OCI-LY1 (cell line): ENCODE measurements around the gene HOXB6.
A peak's percentile ranks its signal among the peaks of the same experiment; 100 is the strongest.

Source experiments
- H2AFZ ChIP-seq: fragments of 200-600 bp; sonication (generic), shearing (Covaris generic); 2 replicates; pipeline ENCODE4 v1.6.0; 2014; ENCODE audit warnings: antibody characterized with exemption, mild to moderate bottlenecking, low read length
- H3F3A ChIP-seq: fragments of 200-600 bp; sonication (generic), shearing (Covaris generic); 2 replicates; pipeline ENCODE4 v1.6.0; 2014; ENCODE audit warnings: mild to moderate bottlenecking, antibody characterized with exemption, low read length, moderate library complexity; ENCODE audit not compliant: insufficient read depth
- H3K27ac ChIP-seq: fragments of 200-600 bp; sonication (generic); 2 replicates; pipeline ENCODE4 v1.5.1; 2014; ENCODE audit warnings: low read length, mixed run types, mild to moderate bottlenecking, low read depth; ENCODE audit not compliant: poor library complexity, severe bottlenecking
- H3K27me3 ChIP-seq: fragments of 200-600 bp; sonication (generic); 2 replicates; pipeline ENCODE4 v1.6.0; 2014; ENCODE audit warnings: antibody characterized with exemption, mild to moderate bottlenecking, low read length, moderate library complexity; ENCODE audit not compliant: insufficient read depth
- H3K36me3 ChIP-seq: fragments of 200-600 bp; sonication (generic); 2 replicates; pipeline ENCODE4 v1.6.1; 2014; ENCODE audit warnings: mild to moderate bottlenecking, antibody characterized with exemption, low read length, moderate library complexity, mixed read lengths; ENCODE audit not compliant: insufficient read depth
- H3K4me1 ChIP-seq: fragments of 200-600 bp; sonication (generic); 2 replicates; pipeline ENCODE4 v1.5.1; 2014; ENCODE audit warnings: mild to moderate bottlenecking, low read length, moderate library complexity; ENCODE audit not compliant: insufficient read depth, severe bottlenecking
- H3K4me2 ChIP-seq: fragments of 200-600 bp; sonication (generic), shearing (Covaris generic); 2 replicates; pipeline ENCODE4 v1.6.1; 2014; ENCODE audit warnings: low read length
- H3K4me3 ChIP-seq: fragments of 200-600 bp; sonication (generic); 2 replicates; pipeline ENCODE4 v1.5.1; 2014; ENCODE audit warnings: low read length, low read depth, mild to moderate bottlenecking, mixed read lengths; ENCODE audit not compliant: poor library complexity, severe bottlenecking
- H3K79me2 ChIP-seq: fragments of 200-600 bp; shearing (Covaris generic); 2 replicates; pipeline ENCODE4 v1.6.1; 2016; ENCODE audit warnings: mixed run types, low read length, mixed read lengths; ENCODE audit not compliant: insufficient read depth
- H3K9ac ChIP-seq: fragments of 200-600 bp; sonication (generic), shearing (Covaris generic); 2 replicates; pipeline ENCODE4 v1.6.1; 2014; ENCODE audit warnings: mild to moderate bottlenecking, low read length, mixed read lengths
- H3K9me2 ChIP-seq: fragments of 200-600 bp; sonication (generic), shearing (Covaris generic); 2 replicates; pipeline ENCODE4 v1.6.1; 2014; ENCODE audit warnings: low read depth, mild to moderate bottlenecking, low read length, mixed read lengths
- H3K9me3 ChIP-seq: fragments of 200-600 bp; shearing (Covaris generic); 2 replicates; pipeline ENCODE4 v1.6.1; 2014; ENCODE audit warnings: low read length, mixed read lengths
- H4K20me1 ChIP-seq: fragments of 200-600 bp; sonication (generic), shearing (Covaris generic); 2 replicates; pipeline ENCODE4 v1.6.0; 2016; ENCODE audit warnings: mild to moderate bottlenecking, low read length; ENCODE audit not compliant: insufficient read depth
- EZH2 ChIP-seq: fragments of 200-600 bp; sonication (generic), shearing (Covaris generic); IDR thresholded peaks from 2 replicates; pipeline ENCODE4 v1.8.0; 2017; ENCODE audit warnings: borderline replicate concordance, mixed run types, mild to moderate bottlenecking, antibody characterized with exemption, low read length, moderate library complexity, mixed read lengths
- TF ChIP-seq, protein P1 (sequence below): fragments of 200-600 bp; sonication (generic), shearing (Covaris generic); IDR thresholded peaks from 2 replicates; pipeline ENCODE4 v1.5.1; 2017; ENCODE audit warnings: mild to moderate bottlenecking, antibody characterized with exemption, low read length, moderate library complexity, mixed read lengths

Gene HOXB6

DNA sequence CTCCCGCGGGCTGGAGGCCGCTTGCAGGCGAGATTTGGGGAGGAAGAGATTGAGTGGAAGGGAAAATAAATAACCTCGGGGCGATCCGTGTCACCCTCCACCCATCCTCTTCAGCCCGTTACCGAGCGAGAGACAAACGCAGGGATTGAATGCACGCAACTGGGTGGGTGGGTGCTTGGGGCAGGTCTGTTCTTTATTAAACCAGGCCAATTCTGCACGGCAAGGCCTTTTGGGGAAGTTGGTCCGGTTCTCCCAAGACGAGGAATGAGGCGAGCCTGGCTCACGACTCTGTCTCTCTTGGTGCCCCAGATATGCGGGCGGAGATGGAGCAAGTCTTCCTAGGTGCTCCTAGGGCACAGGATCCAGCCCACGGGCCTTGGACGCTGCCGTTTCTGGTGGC lies 6.4 kb upstream of the HOXB6 start:
- H3K27me3 ChIP-seq, result no peaks in the 10 kb centered on the region
- peak overlapping the region; percentile 72 for H3K4me2 ChIP-seq
- H2AFZ ChIP-seq, result no peak overlapping the region
- no peaks in the 10 kb centered on the region for H3K9me2 ChIP-seq
- no peaks in the 10 kb centered on the region for H3K36me3 ChIP-seq
- TF ChIP-seq EZH2, result no peak
- TF ChIP-seq, protein P1, sequence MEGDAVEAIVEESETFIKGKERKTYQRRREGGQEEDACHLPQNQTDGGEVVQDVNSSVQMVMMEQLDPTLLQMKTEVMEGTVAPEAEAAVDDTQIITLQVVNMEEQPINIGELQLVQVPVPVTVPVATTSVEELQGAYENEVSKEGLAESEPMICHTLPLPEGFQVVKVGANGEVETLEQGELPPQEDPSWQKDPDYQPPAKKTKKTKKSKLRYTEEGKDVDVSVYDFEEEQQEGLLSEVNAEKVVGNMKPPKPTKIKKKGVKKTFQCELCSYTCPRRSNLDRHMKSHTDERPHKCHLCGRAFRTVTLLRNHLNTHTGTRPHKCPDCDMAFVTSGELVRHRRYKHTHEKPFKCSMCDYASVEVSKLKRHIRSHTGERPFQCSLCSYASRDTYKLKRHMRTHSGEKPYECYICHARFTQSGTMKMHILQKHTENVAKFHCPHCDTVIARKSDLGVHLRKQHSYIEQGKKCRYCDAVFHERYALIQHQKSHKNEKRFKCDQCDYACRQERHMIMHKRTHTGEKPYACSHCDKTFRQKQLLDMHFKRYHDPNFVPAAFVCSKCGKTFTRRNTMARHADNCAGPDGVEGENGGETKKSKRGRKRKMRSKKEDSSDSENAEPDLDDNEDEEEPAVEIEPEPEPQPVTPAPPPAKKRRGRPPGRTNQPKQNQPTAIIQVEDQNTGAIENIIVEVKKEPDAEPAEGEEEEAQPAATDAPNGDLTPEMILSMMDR, result no peak
- no peak overlapping the region for H3K27ac ChIP-seq
- peak overlapping the region; percentile 68; the same call in 1 of the 2 replicates for H3K9ac ChIP-seq
- no peaks in the 10 kb centered on the region for H3F3A ChIP-seq
- H3K79me2 ChIP-seq, result no peaks in the 10 kb centered on the region
- H3K9me3 ChIP-seq, result no peaks in the 10 kb centered on the region
- H4K20me1 ChIP-seq, result no peaks in the 10 kb centered on the region
- H3K4me1 ChIP-seq, result peaks cover 3% of the 10 kb centered on the region
- H3K4me3 ChIP-seq, result peak overlapping the region; percentile 63

DNA sequence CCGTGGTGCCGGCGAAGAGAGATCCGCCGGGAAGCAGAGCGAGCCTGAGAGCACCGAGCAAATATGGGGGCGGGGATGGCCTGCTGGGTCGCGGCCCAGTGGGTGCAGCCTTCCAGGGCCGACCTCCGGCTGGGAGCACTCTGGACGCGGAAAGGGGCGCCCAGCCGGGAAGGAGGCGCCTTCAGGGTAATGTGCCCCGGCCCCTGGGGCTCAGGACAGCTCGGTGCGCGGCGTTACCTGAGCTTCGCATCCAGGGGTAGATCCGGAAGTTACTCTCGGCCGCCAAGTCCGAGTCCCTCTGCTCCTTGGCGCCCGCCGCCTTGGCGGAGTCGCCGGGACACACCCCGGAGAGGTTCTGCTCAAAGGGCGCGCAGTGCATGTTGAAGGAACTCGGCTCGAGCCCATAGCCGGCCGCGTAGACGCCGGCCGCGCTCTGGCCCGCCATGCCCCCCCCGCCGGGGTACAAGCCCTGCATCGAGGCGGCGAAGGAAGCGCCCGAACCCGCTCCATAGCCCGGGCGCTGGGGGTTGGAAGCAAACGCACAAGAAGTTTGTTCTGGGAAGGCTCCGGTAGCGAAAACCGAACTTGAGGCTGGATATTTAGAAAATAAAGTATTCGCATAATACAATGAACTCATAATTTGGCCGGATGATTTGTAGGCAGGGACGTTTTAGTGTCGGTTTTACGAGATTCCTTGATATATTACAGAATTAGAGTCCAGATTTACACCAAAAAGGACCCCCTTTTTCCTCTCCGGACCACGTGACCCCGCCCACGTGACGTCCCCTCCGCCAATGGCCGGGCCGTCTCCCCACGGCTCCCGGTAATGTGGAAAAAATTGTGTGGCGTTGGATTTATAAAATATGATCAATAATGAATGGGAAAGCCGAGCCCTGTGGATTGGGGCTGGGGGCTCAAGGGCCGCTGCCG lies 5.8 kb upstream of the HOXB6 start, which contains the start of gene HOXB7:
TSS of gene HOXB7 (minus strand) at position 736 of the 930 bp plus-strand sequence. CDS start at position 637, 99 bp downstream.
- H4K20me1 ChIP-seq, result no peaks in the 10 kb centered on the region
- H3K4me3 ChIP-seq, result peak within 1 kb of the TSS; percentile 63
- peak within 1 kb of the TSS; percentile 68 for H3K9ac ChIP-seq
- no peaks in the 10 kb centered on the region for H3K9me3 ChIP-seq
- no peak for TF ChIP-seq EZH2
- peak within 1 kb of the TSS; percentile 72 for H3K4me2 ChIP-seq
- no peak within 1 kb of the TSS for H3K27ac ChIP-seq
- H3K79me2 ChIP-seq, result no peaks in the 10 kb centered on the region
- H3K27me3 ChIP-seq, result no peaks in the 10 kb centered on the region
- H3F3A ChIP-seq, result no peaks in the 10 kb centered on the region
- peak within 1 kb of the TSS; percentile 71; the same call in 1 of the 2 replicates for H2AFZ ChIP-seq
- peaks cover 3% of the 10 kb centered on the region for H3K4me1 ChIP-seq
- H3K36me3 ChIP-seq, result no peaks in the 10 kb centered on the region
- H3K9me2 ChIP-seq, result no peaks in the 10 kb centered on the region

DNA sequence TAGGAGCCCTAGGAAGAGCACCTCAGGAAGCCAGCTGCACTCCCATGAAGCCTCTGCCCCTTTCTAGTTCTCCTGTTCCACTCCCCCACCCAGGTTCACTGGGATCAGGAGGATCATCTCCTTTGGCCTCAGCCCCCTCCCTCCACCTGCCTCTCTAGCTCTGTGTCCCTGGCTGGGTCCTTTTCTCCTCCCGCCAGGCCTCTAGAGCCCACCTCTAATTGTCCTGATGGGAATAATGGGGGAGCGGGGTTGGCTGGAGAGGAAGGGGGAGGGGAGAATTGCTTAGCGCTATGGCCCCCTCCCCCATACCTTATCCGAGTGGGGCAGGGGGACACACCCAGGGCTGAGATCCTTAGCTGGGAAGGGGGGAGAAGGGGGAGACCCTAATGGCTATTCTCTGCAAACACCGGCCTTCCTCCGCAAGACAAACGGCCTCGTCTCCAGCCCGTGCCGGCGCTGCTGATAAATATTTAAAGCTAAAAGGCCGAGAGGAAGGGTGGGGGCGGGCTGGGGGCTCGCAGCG lies 5.0 kb upstream of the HOXB6 start:
- Histone ChIP-seq H4K20me1 (no peaks in the 10 kb centered on the region), H3K4me2 (peak overlapping the region; percentile 72), H2AFZ (no peak overlapping the region), H3K27me3 (no peaks in the 10 kb centered on the region), H3K4me1 (peaks cover 3% of the 10 kb centered on the region), H3K79me2 (no peaks in the 10 kb centered on the region), H3K9me3 (no peaks in the 10 kb centered on the region), H3K9me2 (no peaks in the 10 kb centered on the region), H3K36me3 (no peaks in the 10 kb centered on the region), H3K9ac (peak overlapping the region; percentile 68), H3F3A (no peaks in the 10 kb centered on the region), H3K27ac (no peak overlapping the region), H3K4me3 (peak overlapping the region; percentile 63)
- TF ChIP-seq EZH2, result no peak
- TF ChIP-seq, protein P1, result no peak
